Prostate gland (tissue), 2 donors: ENCODE measurements around the gene BLM.

Source experiments
- POLR2A ChIP-seq: fragments of 450-650 bp; IDR thresholded peaks from one replicate; pipeline ENCODE4 v1.6.1; 2016; ENCODE audit warnings: antibody characterized with exemption, mild to moderate bottlenecking
- TF ChIP-seq, protein P1 (sequence below), 4 experiments: fragments of 200-600 bp in 2 of 4; fragments of 450-650 bp in 2 of 4; sonication (generic) in 2 of 4; IDR thresholded peaks; 1 replicate in 3 of 4; 2 replicates in 1 of 4; pipeline ENCODE4 v1.5.1; 2016 to 2019; ENCODE audit warnings: antibody characterized with exemption in 4 of 4, mild to moderate bottlenecking in 2 of 4, moderate library complexity in 2 of 4

DNA sequence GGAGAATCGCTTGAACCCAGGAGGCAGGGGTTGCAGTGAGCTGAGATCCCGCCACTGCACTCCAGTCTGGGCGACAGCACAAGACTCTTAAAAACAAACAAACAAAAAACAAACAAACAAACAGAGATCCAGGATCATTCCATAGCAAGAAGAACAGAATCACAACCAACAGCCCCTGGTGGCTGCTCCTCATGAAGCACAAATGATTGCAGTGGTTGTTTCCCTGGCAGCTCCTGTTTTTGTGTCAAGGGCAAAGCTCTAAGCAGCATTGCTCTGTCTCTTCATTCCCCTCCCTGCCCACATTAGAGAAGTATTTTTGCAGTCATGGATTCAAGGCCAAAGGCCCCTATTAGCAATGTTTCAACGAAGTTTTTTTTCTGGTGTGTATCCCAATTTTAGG lies 25.8 kb upstream of the BLM start:
- TF ChIP-seq, protein P1, sequence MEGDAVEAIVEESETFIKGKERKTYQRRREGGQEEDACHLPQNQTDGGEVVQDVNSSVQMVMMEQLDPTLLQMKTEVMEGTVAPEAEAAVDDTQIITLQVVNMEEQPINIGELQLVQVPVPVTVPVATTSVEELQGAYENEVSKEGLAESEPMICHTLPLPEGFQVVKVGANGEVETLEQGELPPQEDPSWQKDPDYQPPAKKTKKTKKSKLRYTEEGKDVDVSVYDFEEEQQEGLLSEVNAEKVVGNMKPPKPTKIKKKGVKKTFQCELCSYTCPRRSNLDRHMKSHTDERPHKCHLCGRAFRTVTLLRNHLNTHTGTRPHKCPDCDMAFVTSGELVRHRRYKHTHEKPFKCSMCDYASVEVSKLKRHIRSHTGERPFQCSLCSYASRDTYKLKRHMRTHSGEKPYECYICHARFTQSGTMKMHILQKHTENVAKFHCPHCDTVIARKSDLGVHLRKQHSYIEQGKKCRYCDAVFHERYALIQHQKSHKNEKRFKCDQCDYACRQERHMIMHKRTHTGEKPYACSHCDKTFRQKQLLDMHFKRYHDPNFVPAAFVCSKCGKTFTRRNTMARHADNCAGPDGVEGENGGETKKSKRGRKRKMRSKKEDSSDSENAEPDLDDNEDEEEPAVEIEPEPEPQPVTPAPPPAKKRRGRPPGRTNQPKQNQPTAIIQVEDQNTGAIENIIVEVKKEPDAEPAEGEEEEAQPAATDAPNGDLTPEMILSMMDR (IDR thresholded peaks at IDR 0.05), result no peak
- no peak for TF ChIP-seq POLR2A
